ENCODE results near the gene CD248.
"Not testable (repeated sequence)": the region's sequence is repeated elsewhere in the genome, so short reads cannot be mapped to it uniquely, and the experiment has no call there.

Gene CD248

GRCh38 chr11:66316849-66317251 is at the start of gene CD248:
Gene CD248 (minus strand): TSS chr11:66317044. CDS start chr11:66317027, 17 bp downstream.
- no peak for DNase-seq (ENCODE audit: low read depth in 2 of 2)

GRCh38 chr11:66365711-66366619 is 49.1 kb upstream of the CD248 start:
- no peak for DNase-seq (ENCODE audit: low read depth in 2 of 2)

GRCh38 chr11:66365166-66365565 is 48.3 kb upstream of the CD248 start:
- no peak for DNase-seq (ENCODE audit: low read depth in 2 of 2)

- peak in 1 of 2 donors; percentile 55 for DNase-seq (ENCODE audit: low read depth in 2 of 2)
These were observed 47.1 kb upstream of the CD248 start for GRCh38 chr11:66363805-66364535.

DNA sequence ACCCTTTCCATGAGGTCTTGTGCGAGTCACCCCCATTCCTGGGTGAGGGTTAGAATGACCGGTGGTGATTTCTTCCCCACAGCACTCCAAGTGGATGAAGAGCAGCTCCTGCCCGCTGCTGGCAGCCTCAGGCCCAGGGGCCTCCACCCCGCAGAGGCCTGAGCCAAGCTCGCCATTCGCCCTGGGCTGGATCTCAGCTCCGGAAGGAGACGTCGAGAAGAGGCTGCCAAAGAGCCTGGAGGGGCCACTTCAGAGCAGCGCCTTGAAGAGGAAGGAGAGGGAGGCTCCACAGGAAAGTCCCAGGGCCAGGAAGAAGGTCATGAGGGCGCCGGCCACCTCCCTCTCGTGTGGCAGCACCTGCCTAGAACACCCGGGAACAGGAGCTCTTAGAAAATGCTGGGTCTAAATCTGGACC is 46.4 kb upstream of the CD248 start:
- no peak for DNase-seq (ENCODE audit: low read depth in 2 of 2)

- DNase-seq (ENCODE audit: low read depth in 2 of 2), result no peak
These were observed 45.8 kb upstream of the CD248 start for GRCh38 chr11:66362481-66363147.

- DNase-seq (ENCODE audit: low read depth in 2 of 2), result no peak
These were observed 44.7 kb upstream of the CD248 start for GRCh38 chr11:66361502-66361941.

DNA sequence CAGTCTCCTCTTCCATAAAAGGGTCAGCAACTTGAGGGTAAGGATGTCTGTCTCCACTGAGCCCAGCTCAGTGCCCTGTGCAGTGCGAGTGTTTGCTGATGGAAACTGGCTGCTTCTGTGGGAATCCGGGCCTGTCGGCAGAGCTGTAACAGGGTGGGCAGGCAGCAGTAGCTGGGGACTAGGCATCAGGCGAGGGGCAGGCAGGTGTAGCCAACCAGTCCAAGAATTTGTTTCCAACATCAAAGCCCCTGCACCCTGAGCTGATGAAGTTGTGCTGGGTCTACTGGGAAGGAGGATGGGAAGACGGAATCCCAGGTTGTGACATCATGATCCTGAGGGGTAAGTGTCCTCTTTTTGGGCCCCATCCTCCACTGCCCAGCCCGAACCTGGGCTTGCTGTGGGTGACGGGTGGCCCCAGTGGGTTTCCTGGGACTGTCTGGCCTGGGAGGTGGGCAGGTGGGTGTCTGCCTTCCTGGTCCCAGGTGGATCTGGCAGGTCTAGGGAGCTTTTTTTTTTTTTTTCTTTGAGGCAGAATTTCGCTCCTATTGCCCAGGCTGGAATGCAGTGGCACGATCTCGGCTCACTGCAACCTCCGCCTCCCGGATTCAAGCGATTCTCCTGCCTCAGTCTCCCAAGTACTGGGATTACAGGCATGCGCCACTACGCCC is 43.7 kb upstream of the CD248 start:
- no peak for DNase-seq (ENCODE audit: low read depth in 2 of 2)

DNA sequence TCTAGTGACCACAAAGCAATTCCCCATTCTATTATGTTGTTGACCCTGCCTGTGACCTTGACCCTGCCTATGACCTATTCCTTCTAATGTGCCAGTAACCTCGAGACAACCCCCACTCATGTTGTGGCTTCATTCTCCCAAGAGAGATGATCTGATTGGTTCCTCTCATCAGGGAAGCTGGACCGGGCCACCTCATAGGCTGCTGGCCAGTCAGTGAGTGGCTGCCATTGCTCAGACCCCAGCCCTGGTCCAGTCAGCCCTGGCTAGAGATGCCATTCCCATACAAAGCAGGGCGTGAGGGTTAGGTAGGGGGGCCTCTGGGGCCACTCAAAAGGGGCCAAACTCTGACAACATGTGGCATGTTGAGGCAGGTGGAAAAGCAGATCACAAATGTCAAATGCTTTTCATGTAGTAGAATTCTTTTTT is 42.8 kb upstream of the CD248 start:
- no peak for DNase-seq (ENCODE audit: low read depth in 2 of 2)

GRCh38 chr11:66350560-66351235 is 33.9 kb upstream of the CD248 start:
- not testable (repeated sequence) for DNase-seq (ENCODE audit: low read depth in 2 of 2)

- no peak for DNase-seq (ENCODE audit: low read depth in 2 of 2)
These were observed 32.2 kb upstream of the CD248 start for GRCh38 chr11:66349084-66349386.

DNA sequence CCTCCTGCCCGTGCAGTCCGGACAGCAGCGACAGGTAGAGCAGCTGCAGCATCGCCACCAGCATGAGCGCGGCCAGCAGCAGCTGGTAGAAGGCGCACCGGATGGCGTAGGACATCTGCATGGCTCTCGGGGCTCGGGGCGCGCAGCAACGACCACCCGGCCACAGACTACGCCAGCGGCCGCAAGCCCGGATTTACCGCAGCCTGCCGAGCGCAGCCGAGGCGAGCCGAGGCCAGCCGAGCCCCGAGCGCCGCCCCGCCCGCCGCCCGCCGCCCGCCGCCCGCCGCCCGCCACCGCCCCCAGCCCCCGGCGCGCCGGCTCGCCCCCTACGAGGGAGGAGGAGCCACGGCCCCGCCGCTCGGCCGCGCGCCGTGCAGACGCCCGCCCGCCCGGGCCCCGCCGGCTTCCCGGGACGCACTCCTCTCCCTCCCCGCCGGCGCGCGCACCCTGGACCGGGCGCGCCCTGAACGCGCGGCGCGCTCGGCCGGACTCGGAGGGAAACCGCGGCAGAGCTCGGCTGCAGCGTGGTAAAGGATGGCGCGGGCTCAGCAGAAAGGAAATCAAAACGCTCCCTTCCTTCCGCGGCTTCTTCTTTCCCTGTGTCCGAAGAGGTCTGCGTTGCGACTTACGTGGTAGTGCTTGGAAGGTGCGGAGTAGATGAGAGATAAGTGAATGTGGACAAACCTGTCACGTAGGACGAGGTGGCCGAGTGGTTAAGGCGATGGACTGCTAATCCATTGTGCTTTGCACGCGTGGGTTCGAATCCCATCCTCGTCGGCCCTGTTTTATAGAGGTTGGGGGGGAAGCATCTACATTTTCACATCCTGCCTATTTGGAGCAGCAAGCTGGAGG is 30.8 kb upstream of the CD248 start, which contains the start of gene B4GAT1:
Gene B4GAT1, minus strand, starts transcription at position 205 of the 852 bp plus-strand sequence. Its CDS starts 84 bp downstream, at position 121.
- DNase-seq (ENCODE audit: low read depth in 2 of 2), result peak; percentile 62 to 70

DNA sequence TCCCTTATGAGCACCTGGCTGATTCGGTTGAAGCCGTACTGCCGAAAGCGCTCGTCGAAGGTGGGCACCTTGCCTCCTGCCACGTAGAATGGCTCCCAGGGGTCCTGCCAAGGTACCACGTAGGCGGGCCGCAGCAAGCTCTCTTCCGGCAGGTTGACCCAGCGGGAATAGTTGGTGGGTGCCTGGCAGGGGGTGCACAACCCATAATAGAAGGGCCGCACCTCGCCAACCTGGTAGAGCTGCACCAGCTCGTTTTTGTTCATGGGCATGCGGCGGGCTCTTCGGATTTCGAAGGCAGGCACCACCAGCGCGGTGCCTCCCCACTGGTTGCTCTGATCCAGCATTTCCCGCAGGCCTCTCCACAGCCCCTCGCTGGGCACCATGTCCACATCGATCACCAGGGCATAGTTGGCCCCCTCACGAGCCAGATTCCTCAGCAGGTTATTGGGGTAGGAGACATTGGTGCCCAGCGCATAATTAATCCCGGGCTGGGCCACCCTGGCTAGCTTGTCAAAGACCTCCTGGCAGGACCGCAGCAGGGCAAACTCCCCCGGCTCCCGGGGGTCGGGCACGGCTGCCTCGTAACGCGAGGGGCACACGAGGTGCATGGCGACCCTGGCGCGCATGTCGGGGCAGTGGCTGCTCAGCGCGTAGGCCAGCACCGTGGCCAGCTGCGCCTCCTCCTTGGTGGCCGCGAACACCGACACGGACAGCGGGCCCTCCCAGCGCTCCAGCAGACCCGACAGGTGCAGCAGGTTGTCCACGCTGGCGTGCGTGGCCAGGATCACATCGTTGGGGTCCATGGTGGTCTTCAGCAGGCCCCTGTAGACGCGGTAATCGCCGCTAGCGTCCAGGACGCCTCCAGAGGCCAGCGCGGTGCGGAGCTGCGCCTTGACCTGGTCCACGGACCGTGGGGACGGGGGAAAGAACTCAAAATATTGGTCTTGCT is 29.9 kb upstream of the CD248 start:
- no peak for DNase-seq (ENCODE audit: low read depth in 2 of 2)

- no peak for DNase-seq (ENCODE audit: low read depth in 2 of 2)
These were observed 28.4 kb upstream of the CD248 start for GRCh38 chr11:66345316-66345649.

- DNase-seq (ENCODE audit: low read depth in 2 of 2), result peak; percentile 92 to 93
These were observed 27.9 kb upstream of the CD248 start, which contains the start of gene BRMS1 for GRCh38 chr11:66344550-66345315. Gene BRMS1 (minus strand): TSS chr11:66345104. CDS start chr11:66342234, 2,870 bp downstream.

DNA sequence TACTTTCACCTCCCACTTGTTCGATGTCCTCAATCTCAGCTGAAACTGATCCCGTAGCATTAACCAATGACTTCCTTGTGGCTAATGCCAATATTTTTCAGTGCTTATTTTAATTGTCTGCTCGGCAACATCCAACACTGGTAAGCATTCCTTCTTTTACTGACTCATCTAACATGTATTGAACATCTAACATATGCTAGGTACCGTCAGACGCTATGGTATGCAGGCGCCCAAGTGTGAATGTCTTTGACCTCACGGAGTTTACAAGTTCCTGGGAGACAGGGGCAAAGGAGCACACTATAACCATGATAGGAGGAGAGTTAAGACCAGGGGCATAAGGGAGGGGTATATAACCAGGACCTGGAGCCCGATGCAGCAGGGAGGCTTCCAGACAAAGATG is 26.3 kb upstream of the CD248 start:
- DNase-seq (ENCODE audit: low read depth in 2 of 2), result no peak

DNA sequence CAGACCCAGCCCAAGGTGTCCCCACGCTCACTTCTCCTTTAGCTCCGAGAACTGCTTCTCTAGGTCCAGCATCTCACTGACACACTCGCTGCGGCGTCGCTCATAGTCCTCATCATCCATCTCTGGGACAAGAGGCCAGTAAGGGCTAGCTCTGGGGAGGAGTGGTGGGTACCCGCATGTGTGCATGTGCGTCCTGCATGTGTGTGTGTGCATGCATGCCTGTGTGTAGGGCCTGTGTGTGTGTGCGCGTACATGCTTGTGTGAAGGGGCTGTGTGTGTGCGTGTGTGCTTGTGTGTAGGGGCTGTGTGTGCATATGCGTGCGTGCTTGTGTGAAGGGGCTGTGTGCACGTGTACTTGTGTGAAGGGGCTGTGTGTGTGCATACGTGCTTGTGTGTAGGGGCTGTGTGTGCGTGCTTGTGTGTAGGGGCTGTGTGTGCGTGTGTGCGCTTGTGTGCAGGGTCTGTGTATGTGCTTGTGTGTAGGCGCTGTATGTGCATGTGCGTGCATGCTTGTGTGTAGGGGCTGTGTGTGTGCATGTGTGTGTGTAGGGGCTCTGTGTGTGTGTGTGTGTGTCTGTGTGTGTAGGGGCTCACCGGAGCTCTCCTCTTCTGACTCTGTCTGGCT is 24.8 kb upstream of the CD248 start:
- no peak for DNase-seq (ENCODE audit: low read depth in 2 of 2)

Measured in stimulated activated CD8-positive, alpha-beta memory T cell treated with anti-CD3 and anti-CD28 coated beads, Interleukin-7, amount 100 ng/mL, for 1 hour (primary cell).